Gastrocnemius medialis (tissue), 4 donors: ENCODE data around the gene OXCT2.

Experiments used
- CTCF ChIP-seq, 5 experiments: fragments of 450-650 bp in 3 of 5; fragments of 200-600 bp in 2 of 5; sonication (generic) in 2 of 5; IDR thresholded peaks in 4 of 5; conservative IDR thresholded peaks in 1 of 5; 1 replicate in 4 of 5; 2 replicates in 1 of 5; pipeline ENCODE4 v1.5.1; 2016 to 2019; ENCODE audit warnings: antibody characterized with exemption in 5 of 5, mild to moderate bottlenecking in 3 of 5, moderate library complexity in 3 of 5
- POLR2A ChIP-seq, 2 donors: fragments of 450-650 bp; IDR thresholded peaks; one replicate each; pipeline ENCODE4 v1.6.1; 2017; ENCODE audit warnings: antibody characterized with exemption in 2 of 2, mild to moderate bottlenecking in 2 of 2, moderate library complexity in 2 of 2

GRCh38 chr1:39729842-39730241 lies 41.3 kb downstream of the OXCT2 start:
- no peak for TF ChIP-seq CTCF (IDR thresholded peaks at IDR 0.05 in 4 of 5, conservative IDR thresholded peaks at IDR 0.05 in 1 of 5)
- TF ChIP-seq POLR2A (IDR thresholded peaks at IDR 0.05): no peak
